ENCODE measurements around the gene ARHGEF26.

Gene ARHGEF26

DNA sequence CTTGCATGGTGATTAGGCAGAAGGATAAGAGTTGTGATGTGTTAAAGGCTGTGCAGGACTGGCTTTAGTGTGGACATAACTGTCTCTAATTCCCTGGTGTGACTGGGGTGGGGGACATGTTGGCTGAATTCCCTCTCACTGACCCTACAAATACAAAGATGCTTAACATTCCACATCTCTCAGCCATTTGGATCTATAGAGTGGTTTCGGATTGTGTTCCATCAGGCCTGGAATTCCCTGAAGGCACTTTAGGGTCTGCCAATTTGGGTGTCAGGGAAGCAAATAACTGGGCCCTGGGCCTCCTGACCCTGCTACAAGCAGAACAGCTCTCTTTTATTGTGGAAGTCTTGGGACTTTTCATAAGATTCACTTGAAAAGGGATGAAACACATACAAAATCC is 56.2 kb downstream of the ARHGEF26 start:
- Histone ChIP-seq H3K9ac (ENCODE audit: low read length) (no peak overlapping the region), H3K9me3 (ENCODE audit: low read length) (no peaks in the 10 kb centered on the region), H3K4me3 (ENCODE audit: low read depth, low read length, poor library complexity, severe bottlenecking) (no peak overlapping the region), H3F3A (ENCODE audit: insufficient read depth, low read length) (no peaks in the 10 kb centered on the region), H3K36me3 (ENCODE audit: insufficient read depth, low read length) (no peaks in the 10 kb centered on the region), H3K9me2 (ENCODE audit: low read depth, low read length) (no peaks in the 10 kb centered on the region), H4K20me1 (ENCODE audit: insufficient read depth, low read length) (no peaks in the 10 kb centered on the region), H3K4me2 (ENCODE audit: low read length) (no peak overlapping the region), H2AFZ (ENCODE audit: low read length) (no peak overlapping the region), H3K4me1 (ENCODE audit: insufficient read depth, low read length, severe bottlenecking) (no peaks in the 10 kb centered on the region), H3K27ac (ENCODE audit: low read depth, low read length, poor library complexity, severe bottlenecking) (no peak overlapping the region), H3K79me2 (ENCODE audit: insufficient read depth, low read length) (no peaks in the 10 kb centered on the region), H3K27me3 (ENCODE audit: insufficient read depth, low read length) (no peaks in the 10 kb centered on the region)
- TF ChIP-seq EZH2 (IDR thresholded peaks at IDR 0.05; ENCODE audit: borderline replicate concordance, low read length): no peak
- no peak for TF ChIP-seq CTCF (IDR thresholded peaks at IDR 0.05; ENCODE audit: low read length)

- Histone ChIP-seq H2AFZ (ENCODE audit: low read length) (no peak overlapping the region), H3K27me3 (ENCODE audit: insufficient read depth, low read length) (no peaks in the 10 kb centered on the region), H3K9me2 (ENCODE audit: low read depth, low read length) (no peaks in the 10 kb centered on the region), H3K4me3 (ENCODE audit: low read depth, low read length, poor library complexity, severe bottlenecking) (no peak overlapping the region), H3F3A (ENCODE audit: insufficient read depth, low read length) (no peaks in the 10 kb centered on the region), H3K9me3 (ENCODE audit: low read length) (no peaks in the 10 kb centered on the region), H4K20me1 (ENCODE audit: insufficient read depth, low read length) (no peaks in the 10 kb centered on the region), H3K4me2 (ENCODE audit: low read length) (no peak overlapping the region), H3K4me1 (ENCODE audit: insufficient read depth, low read length, severe bottlenecking) (no peaks in the 10 kb centered on the region), H3K79me2 (ENCODE audit: insufficient read depth, low read length) (no peaks in the 10 kb centered on the region), H3K27ac (ENCODE audit: low read depth, low read length, poor library complexity, severe bottlenecking) (no peak overlapping the region), H3K36me3 (ENCODE audit: insufficient read depth, low read length) (no peaks in the 10 kb centered on the region), H3K9ac (ENCODE audit: low read length) (no peak overlapping the region)
- no peak for TF ChIP-seq CTCF (IDR thresholded peaks at IDR 0.05; ENCODE audit: low read length)
Observed at GRCh38 chr3:154178172-154178571, 57.0 kb downstream of the ARHGEF26 start.

DNA sequence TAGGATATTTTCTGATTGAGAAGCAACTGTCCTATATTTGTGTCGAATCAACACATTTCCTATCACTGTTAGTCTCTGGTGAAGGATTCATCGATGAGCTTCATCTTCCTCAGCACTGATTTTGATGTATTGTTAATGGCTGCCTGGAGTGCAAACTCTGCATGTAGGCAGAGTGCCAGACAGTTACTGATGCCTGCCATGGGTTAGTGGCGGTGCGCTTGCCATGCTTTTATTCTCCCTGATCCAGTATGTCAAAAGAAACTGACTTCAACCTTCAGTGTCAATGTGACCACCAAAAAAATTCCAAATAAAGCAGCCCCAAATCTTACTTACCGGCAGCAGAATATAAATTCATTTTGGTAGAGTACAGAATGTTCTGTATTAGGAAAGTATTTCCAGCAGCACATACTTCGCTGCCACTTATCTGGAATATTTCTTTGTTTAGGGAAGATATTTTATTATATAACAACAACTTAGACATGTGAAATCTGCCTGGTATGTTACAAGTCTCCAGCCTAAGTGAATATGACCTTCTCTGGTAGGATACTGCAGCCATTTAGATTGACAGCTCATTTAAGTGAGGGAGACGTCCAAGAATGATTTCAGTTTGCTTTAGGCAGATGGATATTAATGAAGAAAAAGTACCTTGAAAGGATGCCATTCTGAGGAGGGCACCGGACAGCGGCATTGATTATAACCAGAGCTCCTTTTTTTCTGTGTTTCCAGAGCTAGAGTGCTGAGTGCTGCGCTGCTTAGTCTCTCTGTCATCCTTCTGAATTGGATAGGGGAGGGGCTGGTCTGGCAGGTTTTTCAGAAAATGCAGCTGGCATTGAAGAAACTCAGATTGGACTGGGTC is 59.9 kb downstream of the ARHGEF26 start:
- H3K27me3 ChIP-seq (ENCODE audit: insufficient read depth, low read length): no peaks in the 10 kb centered on the region
- H3K9me2 ChIP-seq (ENCODE audit: low read depth, low read length): no peaks in the 10 kb centered on the region
- H2AFZ ChIP-seq (ENCODE audit: low read length): no peak overlapping the region
- TF ChIP-seq CTCF (IDR thresholded peaks at IDR 0.05; ENCODE audit: low read length): no peak
- TF ChIP-seq EZH2 (IDR thresholded peaks at IDR 0.05; ENCODE audit: borderline replicate concordance, low read length): no peak
- no peaks in the 10 kb centered on the region for H3K79me2 ChIP-seq (ENCODE audit: insufficient read depth, low read length)
- H3K9me3 ChIP-seq (ENCODE audit: low read length): no peaks in the 10 kb centered on the region
- no peaks in the 10 kb centered on the region for H3K4me1 ChIP-seq (ENCODE audit: insufficient read depth, low read length, severe bottlenecking)
- no peak overlapping the region for H3K9ac ChIP-seq (ENCODE audit: low read length)
- H3K4me2 ChIP-seq (ENCODE audit: low read length): no peak overlapping the region
- no peaks in the 10 kb centered on the region for H3F3A ChIP-seq (ENCODE audit: insufficient read depth, low read length)
- no peak overlapping the region for H3K4me3 ChIP-seq (ENCODE audit: low read depth, low read length, poor library complexity, severe bottlenecking)
- H3K36me3 ChIP-seq (ENCODE audit: insufficient read depth, low read length): no peaks in the 10 kb centered on the region
- no peak overlapping the region for H3K27ac ChIP-seq (ENCODE audit: low read depth, low read length, poor library complexity, severe bottlenecking)
- H4K20me1 ChIP-seq (ENCODE audit: insufficient read depth, low read length): no peaks in the 10 kb centered on the region

Data from OCI-LY1 (cell line).